WI38 (cell line): ENCODE measurements around the gene SLC9A8.
"Not testable (repeated sequence)": the region's sequence is repeated elsewhere in the genome, so short reads cannot be mapped to it uniquely, and the experiment has no call there.

ENCODE experiments used
- H3K4me3 ChIP-seq: 2 replicates; pipeline ENCODE4 v1.5.1; 2011; ENCODE audit warnings: low read depth, mild to moderate bottlenecking, control low read depth, low read length
- CTCF ChIP-seq: IDR thresholded peaks from 2 replicates; pipeline ENCODE4 v1.5.1; 2012; ENCODE audit warnings: low read depth, mild to moderate bottlenecking, control low read depth, low read length

SLC9A8 gene

GRCh38 chr20:49893242-49894072 is 80.8 kb downstream of the SLC9A8 start:
- H3K4me3 ChIP-seq, result no peak overlapping the region
- TF ChIP-seq CTCF, result no peak

GRCh38 chr20:49894073-49894470 is 81.4 kb downstream of the SLC9A8 start:
- TF ChIP-seq CTCF, result no peak
- no peak overlapping the region for H3K4me3 ChIP-seq

GRCh38 chr20:49895474-49896093 is 83.0 kb downstream of the SLC9A8 start:
- not testable (repeated sequence) for H3K4me3 ChIP-seq

- TF ChIP-seq CTCF, result no peak
- H3K4me3 ChIP-seq, result no peak overlapping the region
These were observed 83.6 kb downstream of the SLC9A8 start for GRCh38 chr20:49896204-49896603.

GRCh38 chr20:49899541-49900383 is 87.1 kb downstream of the SLC9A8 start:
- TF ChIP-seq CTCF, result no peak

GRCh38 chr20:49901588-49901987 is 89.0 kb downstream of the SLC9A8 start:
- no peak overlapping the region for H3K4me3 ChIP-seq
- no peak for TF ChIP-seq CTCF

More at GRCh38 chr20:49899541-49900383, 87.1 kb downstream of the SLC9A8 start:
- no peak overlapping the region for H3K4me3 ChIP-seq

- no peak for TF ChIP-seq CTCF
- H3K4me3 ChIP-seq, result no peak overlapping the region
These were observed 92.0 kb downstream of the SLC9A8 start for GRCh38 chr20:49904440-49905214.
